ENCODE data around the gene SLC24A4.

The SLC24A4 gene

DNA sequence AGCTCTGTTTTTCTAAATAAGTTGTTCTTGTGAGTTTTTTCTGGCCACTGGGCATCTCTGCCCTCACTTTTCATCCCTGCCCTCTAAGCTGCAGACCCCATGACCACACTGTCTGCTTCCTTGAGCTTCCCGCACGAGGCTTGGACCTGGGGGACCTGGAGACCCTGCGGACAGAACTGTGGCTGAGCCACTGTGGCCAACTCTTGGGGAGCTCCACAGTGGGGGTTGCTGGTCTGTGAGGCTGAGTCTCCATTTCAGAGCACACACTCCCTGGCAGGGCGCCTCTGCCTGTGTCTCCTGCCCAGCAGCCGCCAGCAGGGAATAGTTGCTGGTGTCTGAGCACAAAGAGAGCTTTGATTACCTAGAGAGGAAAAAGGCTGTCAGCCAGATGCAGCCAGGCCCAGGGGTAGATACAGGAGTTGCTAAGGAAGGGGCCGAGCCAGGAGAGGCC is 177.6 kb downstream of the SLC24A4 start:
- no peaks in the 10 kb centered on the region; the same call in 1 of the 2 replicates for H3K27me3 ChIP-seq (ENCODE audit: control insufficient read depth, low read length)
- H4K20me1 ChIP-seq (ENCODE audit: control insufficient read depth, insufficient read depth, low read depth, low read length) = no peaks in the 10 kb centered on the region
- H3K36me3 ChIP-seq (ENCODE audit: control insufficient read depth, low read length) = no peaks in the 10 kb centered on the region
- H3K9me2 ChIP-seq (replicated peaks; ENCODE audit: control insufficient read depth, low read length) = no peaks in the 10 kb centered on the region
- no peaks in the 10 kb centered on the region for H3K79me2 ChIP-seq (ENCODE audit: control insufficient read depth, low read length)
- H3K9me3 ChIP-seq (ENCODE audit: control insufficient read depth, insufficient read depth, low read length) = no peaks in the 10 kb centered on the region
- H3K4me1 ChIP-seq (ENCODE audit: control insufficient read depth, low read length) = no peaks in the 10 kb centered on the region
- H3K4me2 ChIP-seq (ENCODE audit: low read length) = no peak overlapping the region
- H3F3A ChIP-seq (ENCODE audit: control insufficient read depth, insufficient read depth) = no peaks in the 10 kb centered on the region
- TF ChIP-seq, protein P1, sequence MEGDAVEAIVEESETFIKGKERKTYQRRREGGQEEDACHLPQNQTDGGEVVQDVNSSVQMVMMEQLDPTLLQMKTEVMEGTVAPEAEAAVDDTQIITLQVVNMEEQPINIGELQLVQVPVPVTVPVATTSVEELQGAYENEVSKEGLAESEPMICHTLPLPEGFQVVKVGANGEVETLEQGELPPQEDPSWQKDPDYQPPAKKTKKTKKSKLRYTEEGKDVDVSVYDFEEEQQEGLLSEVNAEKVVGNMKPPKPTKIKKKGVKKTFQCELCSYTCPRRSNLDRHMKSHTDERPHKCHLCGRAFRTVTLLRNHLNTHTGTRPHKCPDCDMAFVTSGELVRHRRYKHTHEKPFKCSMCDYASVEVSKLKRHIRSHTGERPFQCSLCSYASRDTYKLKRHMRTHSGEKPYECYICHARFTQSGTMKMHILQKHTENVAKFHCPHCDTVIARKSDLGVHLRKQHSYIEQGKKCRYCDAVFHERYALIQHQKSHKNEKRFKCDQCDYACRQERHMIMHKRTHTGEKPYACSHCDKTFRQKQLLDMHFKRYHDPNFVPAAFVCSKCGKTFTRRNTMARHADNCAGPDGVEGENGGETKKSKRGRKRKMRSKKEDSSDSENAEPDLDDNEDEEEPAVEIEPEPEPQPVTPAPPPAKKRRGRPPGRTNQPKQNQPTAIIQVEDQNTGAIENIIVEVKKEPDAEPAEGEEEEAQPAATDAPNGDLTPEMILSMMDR (IDR thresholded peaks at IDR 0.05; ENCODE audit: low read depth, low read length, poor library complexity, severe bottlenecking) = no peak
- TF ChIP-seq EZH2phosphoT487 (IDR thresholded peaks at IDR 0.05; ENCODE audit: borderline replicate concordance, low read length) = no peak
- H3K27ac ChIP-seq (ENCODE audit: low read depth, low read length) = no peak overlapping the region
- H3K4me3 ChIP-seq (ENCODE audit: low read length) = no peak overlapping the region

GRCh38 chr14:92501891-92502351 is 179.0 kb downstream of the SLC24A4 start:
- H3K9me3 ChIP-seq (ENCODE audit: control insufficient read depth, insufficient read depth, low read length) = no peaks in the 10 kb centered on the region
- H3K4me1 ChIP-seq (ENCODE audit: control insufficient read depth, low read length) = peaks cover 9% of the 10 kb centered on the region
- no peaks in the 10 kb centered on the region for H4K20me1 ChIP-seq (ENCODE audit: control insufficient read depth, insufficient read depth, low read depth, low read length)
- H3K27ac ChIP-seq (ENCODE audit: low read depth, low read length) = no peak overlapping the region
- H3K9me2 ChIP-seq (replicated peaks; ENCODE audit: control insufficient read depth, low read length) = no peaks in the 10 kb centered on the region
- no peak overlapping the region for H3K4me3 ChIP-seq (ENCODE audit: low read length)
- H3K79me2 ChIP-seq (ENCODE audit: control insufficient read depth, low read length) = no peaks in the 10 kb centered on the region
- no peaks in the 10 kb centered on the region for H3K36me3 ChIP-seq (ENCODE audit: control insufficient read depth, low read length)
- no peak overlapping the region for H3K4me2 ChIP-seq (ENCODE audit: low read length)
- no peaks in the 10 kb centered on the region; the same call in 1 of the 2 replicates for H3K27me3 ChIP-seq (ENCODE audit: control insufficient read depth, low read length)
- TF ChIP-seq, protein P1 (IDR thresholded peaks at IDR 0.05; ENCODE audit: low read depth, low read length, poor library complexity, severe bottlenecking) = no peak
- no peak for TF ChIP-seq EZH2phosphoT487 (IDR thresholded peaks at IDR 0.05; ENCODE audit: borderline replicate concordance, low read length)
- peaks cover under 1% of the 10 kb centered on the region; the same call in 1 of the 2 replicates for H3F3A ChIP-seq (ENCODE audit: control insufficient read depth, insufficient read depth)

- Histone ChIP-seq H4K20me1 (ENCODE audit: control insufficient read depth, insufficient read depth, low read depth, low read length) (no peaks in the 10 kb centered on the region), H3K79me2 (ENCODE audit: control insufficient read depth, low read length) (no peaks in the 10 kb centered on the region), H3K4me2 (ENCODE audit: low read length) (no peak overlapping the region), H3K4me3 (ENCODE audit: low read length) (no peak overlapping the region), H3K4me1 (ENCODE audit: control insufficient read depth, low read length) (peaks cover 17% of the 10 kb centered on the region), H3K27me3 (ENCODE audit: control insufficient read depth, low read length) (no peaks in the 10 kb centered on the region; the same call in 1 of the 2 replicates), H3K9me2 (replicated peaks; ENCODE audit: control insufficient read depth, low read length) (no peaks in the 10 kb centered on the region), H3K9me3 (ENCODE audit: control insufficient read depth, insufficient read depth, low read length) (no peaks in the 10 kb centered on the region), H3K27ac (ENCODE audit: low read depth, low read length) (no peak overlapping the region), H3F3A (ENCODE audit: control insufficient read depth, insufficient read depth) (peaks cover 3% of the 10 kb centered on the region; the same call in 1 of the 2 replicates), H3K36me3 (ENCODE audit: control insufficient read depth, low read length) (no peaks in the 10 kb centered on the region)
- TF ChIP-seq EZH2phosphoT487 (IDR thresholded peaks at IDR 0.05; ENCODE audit: borderline replicate concordance, low read length) = no peak
- TF ChIP-seq, protein P1 (IDR thresholded peaks at IDR 0.05; ENCODE audit: low read depth, low read length, poor library complexity, severe bottlenecking) = no peak
These were observed 179.7 kb downstream of the SLC24A4 start for GRCh38 chr14:92502541-92503286.
